SK-N-SH treated with all-trans-retinoic acid at 6 μM for 48 hours (cell line): ENCODE measurements around the gene ATXN10.

Experiments
- ATAC-seq: fragments of 200-7000 bp; cut with Tn5 transposase; 3 replicates; pipeline ENCODE4 v1.9.1; 2020; ENCODE audit warnings: mild to moderate bottlenecking, moderate library complexity
- ARNTL ChIP-seq: fragments of 450-650 bp; formaldehyde crosslinking; IDR thresholded peaks from 2 replicates; pipeline ENCODE4 v1.5.0; 2020; ENCODE audit warnings: low read depth, mild to moderate bottlenecking, moderate library complexity, borderline replicate concordance
- BACH2 ChIP-seq: fragments of 250-450 bp; sonication (Bioruptor Pico); IDR thresholded peaks from 2 replicates; pipeline ENCODE4 v1.9.0; 2021; ENCODE audit warnings: mild to moderate bottlenecking, borderline replicate concordance
- CSDC2 ChIP-seq: fragments of 250-450 bp; sonication (Bioruptor Pico); IDR thresholded peaks from 2 replicates; pipeline ENCODE4 v1.5.0; 2020; ENCODE audit warnings: mild to moderate bottlenecking, moderate library complexity
- CSRNP3 ChIP-seq: fragments of 250-450 bp; sonication (Bioruptor Pico); IDR thresholded peaks from 2 replicates; pipeline ENCODE4 v1.5.1; 2021; ENCODE audit warnings: mild to moderate bottlenecking, moderate library complexity
- ESRRG ChIP-seq: fragments of 250-450 bp; sonication (Bioruptor Pico); IDR thresholded peaks from 2 replicates; pipeline ENCODE4 v1.6.1; 2021; ENCODE audit warnings: mild to moderate bottlenecking
- GLIS3 ChIP-seq: fragments of 250-450 bp; sonication (Bioruptor Pico); IDR thresholded peaks from 2 replicates; pipeline ENCODE4 v1.5.0; 2020; ENCODE audit warnings: mild to moderate bottlenecking, moderate library complexity
- ISL1 ChIP-seq: fragments of 250-450 bp; sonication (Bioruptor Pico); IDR thresholded peaks from 2 replicates; pipeline ENCODE4 v2.1.2; 2022; ENCODE audit warnings: mild to moderate bottlenecking, moderate library complexity
- OSR1 ChIP-seq: fragments of 250-450 bp; sonication (Bioruptor Pico); IDR thresholded peaks from 2 replicates; pipeline ENCODE4 v1.8.0; 2022; ENCODE audit warnings: moderate library complexity, mild to moderate bottlenecking, inconsistent platforms
- PATZ1 ChIP-seq: fragments of 250-450 bp; sonication (Bioruptor Pico); IDR thresholded peaks from 2 replicates; pipeline ENCODE4 v1.8.0; 2020; ENCODE audit warnings: mild to moderate bottlenecking, moderate library complexity, borderline replicate concordance
- POU6F1 ChIP-seq: fragments of 250-450 bp; sonication (Bioruptor Pico); IDR thresholded peaks from 2 replicates; pipeline ENCODE4 v1.8.0; 2021; ENCODE audit warnings: low read depth, mild to moderate bottlenecking, moderate library complexity, borderline replicate concordance
- PPARA ChIP-seq: fragments of 250-450 bp; sonication (Bioruptor Pico); IDR thresholded peaks from 2 replicates; pipeline ENCODE4 v1.5.0; 2020; ENCODE audit warnings: mild to moderate bottlenecking, borderline replicate concordance
- RARB ChIP-seq: fragments of 250-450 bp; sonication (Bioruptor Pico); IDR thresholded peaks from 2 replicates; pipeline ENCODE4 v1.8.0; 2021; ENCODE audit warnings: mild to moderate bottlenecking, moderate library complexity
- SNAI2 ChIP-seq: fragments of 250-450 bp; sonication (Bioruptor Pico); IDR thresholded peaks from 2 replicates; pipeline ENCODE4 v1.5.0; 2020; ENCODE audit warnings: mild to moderate bottlenecking, moderate library complexity
- TCF4 ChIP-seq: fragments of 250-450 bp; sonication (Bioruptor Pico); IDR thresholded peaks from 2 replicates; pipeline ENCODE4 v1.8.0; 2021; ENCODE audit warnings: mild to moderate bottlenecking, moderate library complexity, borderline replicate concordance
- TOX ChIP-seq: fragments of 250-450 bp; sonication (Bioruptor Pico); IDR thresholded peaks from 2 replicates; pipeline ENCODE4 v1.8.0; 2021; ENCODE audit warnings: mild to moderate bottlenecking, moderate library complexity, borderline replicate concordance
- TSHZ2 ChIP-seq: fragments of 250-450 bp; sonication (Bioruptor Pico); IDR thresholded peaks from 2 replicates; pipeline ENCODE4 v1.5.0; 2020; ENCODE audit warnings: mild to moderate bottlenecking, moderate library complexity
- ZFP3 ChIP-seq: fragments of 250-450 bp; sonication (Bioruptor Pico); IDR thresholded peaks from 2 replicates; pipeline ENCODE4 v1.5.0; 2020; ENCODE audit warnings: mild to moderate bottlenecking, moderate library complexity
- ZFP30 ChIP-seq: fragments of 450-650 bp; formaldehyde crosslinking; IDR thresholded peaks from 2 replicates; pipeline ENCODE4 v1.5.0; 2022; ENCODE audit warnings: mild to moderate bottlenecking, moderate library complexity
- ZNF565 ChIP-seq: fragments of 450-650 bp; formaldehyde crosslinking; conservative IDR thresholded peaks from 2 replicates; pipeline ENCODE4 v1.5.0; 2020; ENCODE audit warnings: low read depth, mild to moderate bottlenecking, moderate library complexity
- ZNF70 ChIP-seq: fragments of 450-650 bp; formaldehyde crosslinking; IDR thresholded peaks from 2 replicates; pipeline ENCODE4 v1.5.0; 2020; ENCODE audit warnings: mild to moderate bottlenecking, moderate library complexity
- ZNF8 ChIP-seq: fragments of 450-650 bp; formaldehyde crosslinking; IDR thresholded peaks from 2 replicates; pipeline ENCODE4 v1.5.0; 2020; ENCODE audit warnings: mild to moderate bottlenecking, moderate library complexity

Gene ATXN10

GRCh38 chr22:45640941-45641621 lies 30.6 kb upstream of the ATXN10 start:
- TF ChIP-seq PATZ1 (CRISPR knock-in tag) (no peak), ZNF8 (CRISPR knock-in tag) (no peak), ZFP3 (CRISPR knock-in tag) (no peak), OSR1 (no peak), ISL1 (CRISPR knock-in tag) (no peak), TCF4 (no peak), ZNF565 (CRISPR knock-in tag) (no peak), RARB (CRISPR knock-in tag) (no peak), BACH2 (CRISPR knock-in tag) (no peak)
- no peak for ATAC-seq

- TF ChIP-seq ZNF565 (CRISPR knock-in tag) = no peak
- ATAC-seq = no peak
Measured at GRCh38 chr22:45642986-45643385, 28.6 kb upstream of the ATXN10 start.

- TF ChIP-seq ZNF565 (CRISPR knock-in tag) = no peak
- no peak for TF ChIP-seq RARB (CRISPR knock-in tag)
- TF ChIP-seq POU6F1 (CRISPR knock-in tag) = no peak
- TF ChIP-seq GLIS3 (CRISPR knock-in tag) = no peak
- no peak for TF ChIP-seq TSHZ2 (CRISPR knock-in tag)
- TF ChIP-seq ZNF70 (CRISPR knock-in tag) = no peak
- TF ChIP-seq ZFP3 (CRISPR knock-in tag) = no peak
- TF ChIP-seq ESRRG (CRISPR knock-in tag) = no peak
- TF ChIP-seq SNAI2 (CRISPR knock-in tag) = no peak
- no peak for TF ChIP-seq CSDC2 (CRISPR knock-in tag)
- no peak for TF ChIP-seq ZFP30
- no peak for TF ChIP-seq TCF4
- no peak for TF ChIP-seq CSRNP3 (CRISPR knock-in tag)
- TF ChIP-seq PPARA (CRISPR knock-in tag) = no peak
- no peak for TF ChIP-seq ARNTL (CRISPR knock-in tag)
- TF ChIP-seq BACH2 (CRISPR knock-in tag) = no peak
- TF ChIP-seq, all 23 proteins: peak for 0
- ATAC-seq = no peak
Measured at GRCh38 chr22:45644714-45645113, 26.9 kb upstream of the ATXN10 start.

GRCh38 chr22:45645150-45645525 lies 26.5 kb upstream of the ATXN10 start:
- ATAC-seq = no peak
- TF ChIP-seq TCF4 = no peak
- TF ChIP-seq TOX = no peak
- no peak for TF ChIP-seq ISL1 (CRISPR knock-in tag)
